GM21390 (cell line): ENCODE data around the gene ACOT12.
"Not testable (repeated sequence)": the region's sequence is repeated elsewhere in the genome, so short reads cannot be mapped to it uniquely, and the experiment has no call there.

Experiments used
- ATAC-seq: cut with Tn5 transposase; IDR thresholded peaks from one replicate; pipeline ENCODE4 v1.9.1; 2021; ENCODE audit not compliant: unreplicated experiment

ACOT12 gene

GRCh38 chr5:81294021-81294420 is 99.9 kb downstream of the ACOT12 start:
- not testable (repeated sequence) for ATAC-seq

DNA sequence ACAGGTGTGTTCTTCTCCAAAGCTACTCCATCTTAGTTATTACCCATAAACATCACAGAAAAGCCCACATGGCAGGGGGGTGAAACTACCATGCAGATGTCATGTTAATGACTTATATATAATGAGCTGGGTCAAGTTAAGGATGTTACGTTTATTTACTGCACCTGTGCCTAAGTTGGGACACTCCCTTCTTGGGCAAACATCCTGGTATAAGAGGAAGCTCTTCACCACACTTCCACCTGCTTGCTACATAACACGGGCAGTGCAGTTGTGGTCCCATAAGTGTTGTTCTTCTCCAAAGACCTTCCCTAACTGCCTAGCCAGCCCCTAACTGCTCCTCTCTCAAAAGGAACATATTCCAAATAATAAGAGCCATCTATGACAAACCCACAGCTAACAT is 101.8 kb downstream of the ACOT12 start:
- ATAC-seq = no peak

DNA sequence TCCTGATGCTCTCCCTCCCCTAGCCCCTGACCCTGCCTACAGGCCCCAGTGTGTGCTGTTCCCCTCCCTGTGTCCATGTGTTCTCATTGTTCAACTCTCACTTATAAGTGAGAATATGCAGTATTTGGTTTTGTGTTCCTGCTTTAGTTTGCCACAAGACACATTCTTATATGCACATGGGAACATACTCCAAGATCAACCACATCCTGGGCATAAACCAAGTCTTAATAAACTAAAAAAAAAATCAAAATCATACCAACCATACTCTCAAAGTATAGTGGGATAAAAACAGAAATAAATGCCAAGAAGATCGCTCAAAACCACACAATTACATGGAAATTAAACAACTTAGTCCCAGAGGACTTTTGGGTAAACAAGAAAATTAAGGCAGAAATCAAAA is 103.8 kb downstream of the ACOT12 start:
- ATAC-seq = no peak

- ATAC-seq = peak; percentile 43
Measured at GRCh38 chr5:81288021-81288433, 105.9 kb downstream of the ACOT12 start.

GRCh38 chr5:81286059-81286617 is 107.8 kb downstream of the ACOT12 start:
- no peak for ATAC-seq

- ATAC-seq = no peak
Measured at GRCh38 chr5:81283976-81284375, 110.0 kb downstream of the ACOT12 start.
